ENCODE measurements around the gene IGFALS.

DNA sequence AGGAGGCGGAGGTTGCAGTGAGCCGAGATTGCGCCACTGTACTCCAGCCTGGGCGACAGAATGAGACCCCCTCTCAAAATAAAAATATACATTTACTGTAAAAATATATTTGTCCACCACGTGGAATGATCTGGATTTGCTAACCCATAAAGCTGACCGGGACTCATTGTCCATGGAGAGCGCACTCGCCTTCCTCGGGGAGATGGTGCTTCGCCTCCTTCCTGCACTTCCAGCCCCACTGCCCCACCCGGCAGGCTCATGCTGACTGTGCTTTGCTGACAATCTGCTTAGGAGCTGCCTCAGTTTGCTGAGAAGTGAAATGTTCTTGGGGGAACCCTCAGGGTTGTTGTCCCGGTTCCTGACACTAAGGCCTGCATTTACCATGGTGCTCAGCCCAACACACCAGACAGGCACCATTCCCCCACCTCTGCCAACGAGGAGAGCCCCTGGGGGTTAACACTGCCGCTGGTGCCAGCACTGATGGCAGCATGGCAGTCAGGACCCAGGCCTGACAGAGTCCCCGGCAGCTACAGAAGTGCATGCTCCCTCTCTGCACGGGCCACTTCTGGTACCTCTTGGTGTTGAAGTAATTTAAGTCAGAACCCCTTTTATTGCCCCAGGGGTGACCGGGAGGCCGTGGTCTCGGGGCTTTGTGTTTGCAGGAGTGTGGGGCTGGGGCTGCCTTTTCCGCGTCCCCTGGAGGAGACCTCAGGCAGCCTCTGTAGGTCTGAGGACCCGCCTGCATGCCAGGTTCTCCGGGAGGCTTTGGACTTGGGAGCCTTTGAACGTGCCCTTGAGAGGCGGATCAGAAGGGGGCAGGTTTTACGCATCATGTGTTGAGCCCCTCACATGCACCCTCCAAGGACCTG lies 8.3 kb downstream of the IGFALS start:
- TF ChIP-seq, protein P1, sequence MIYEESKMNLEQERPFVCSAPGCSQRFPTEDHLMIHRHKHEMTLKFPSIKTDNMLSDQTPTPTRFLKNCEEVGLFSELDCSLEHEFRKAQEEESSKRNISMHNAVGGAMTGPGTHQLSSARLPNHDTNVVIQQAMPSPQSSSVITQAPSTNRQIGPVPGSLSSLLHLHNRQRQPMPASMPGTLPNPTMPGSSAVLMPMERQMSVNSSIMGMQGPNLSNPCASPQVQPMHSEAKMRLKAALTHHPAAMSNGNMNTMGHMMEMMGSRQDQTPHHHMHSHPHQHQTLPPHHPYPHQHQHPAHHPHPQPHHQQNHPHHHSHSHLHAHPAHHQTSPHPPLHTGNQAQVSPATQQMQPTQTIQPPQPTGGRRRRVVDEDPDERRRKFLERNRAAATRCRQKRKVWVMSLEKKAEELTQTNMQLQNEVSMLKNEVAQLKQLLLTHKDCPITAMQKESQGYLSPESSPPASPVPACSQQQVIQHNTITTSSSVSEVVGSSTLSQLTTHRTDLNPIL (CRISPR knock-in tag; IDR thresholded peaks at IDR 0.05; ENCODE audit: low read depth), result no peak
- TF ChIP-seq CSRNP3 (CRISPR knock-in tag; IDR thresholded peaks at IDR 0.05), result no peak
- TF ChIP-seq ZNF70 (CRISPR knock-in tag; IDR thresholded peaks at IDR 0.05), result no peak
- no peak for TF ChIP-seq TCF4 (CRISPR knock-in tag; IDR thresholded peaks at IDR 0.05; ENCODE audit: borderline replicate concordance)
- no peak for TF ChIP-seq SNAI2 (CRISPR knock-in tag; IDR thresholded peaks at IDR 0.05)
